Activated naive CD4-positive, alpha-beta T cell treated with anti-CD3 and anti-CD28 coated beads, Interleukin-2, amount 10 ng/mL, durations not matched to agents 7 days and 5 days (primary cell): ENCODE results near the gene PSMB8.
"Not testable (repeated sequence)": the region's sequence is repeated elsewhere in the genome, so short reads cannot be mapped to it uniquely, and the experiment has no call there.

Experiments
- CTCF ChIA-PET: fragments of 350-600 bp; sonication (Branson Sonifier 250); formaldehyde crosslinking; loops from one replicate; lab custom pipeline; 2021; ENCODE audit warnings: antibody characterized with exemption; lab: Charles Lee
- DNase-seq: peaks from one replicate; pipeline ENCODE4 v3.0.0-alpha.2; 2020
- H3K27ac Mint-ChIP-seq: one replicate; pipeline ENCODE4 v1.8.0; 2021; ENCODE audit warnings: mild to moderate bottlenecking, moderate library complexity, mixed read lengths
- H3K27me3 Mint-ChIP-seq: one replicate; pipeline ENCODE4 v1.8.0; 2021; ENCODE audit warnings: mild to moderate bottlenecking, mixed read lengths
- H3K36me3 Mint-ChIP-seq: one replicate; pipeline ENCODE4 v1.8.0; 2021; ENCODE audit warnings: mixed read lengths
- H3K4me1 Mint-ChIP-seq: one replicate; pipeline ENCODE4 v1.8.0; 2021; ENCODE audit warnings: mixed read lengths
- H3K4me3 Mint-ChIP-seq: one replicate; pipeline ENCODE4 v1.8.0; 2021; ENCODE audit warnings: mild to moderate bottlenecking, moderate library complexity, mixed read lengths
- H3K9me3 Mint-ChIP-seq: one replicate; pipeline ENCODE4 v1.8.0; 2021; ENCODE audit warnings: mixed read lengths

The PSMB8 gene

DNA sequence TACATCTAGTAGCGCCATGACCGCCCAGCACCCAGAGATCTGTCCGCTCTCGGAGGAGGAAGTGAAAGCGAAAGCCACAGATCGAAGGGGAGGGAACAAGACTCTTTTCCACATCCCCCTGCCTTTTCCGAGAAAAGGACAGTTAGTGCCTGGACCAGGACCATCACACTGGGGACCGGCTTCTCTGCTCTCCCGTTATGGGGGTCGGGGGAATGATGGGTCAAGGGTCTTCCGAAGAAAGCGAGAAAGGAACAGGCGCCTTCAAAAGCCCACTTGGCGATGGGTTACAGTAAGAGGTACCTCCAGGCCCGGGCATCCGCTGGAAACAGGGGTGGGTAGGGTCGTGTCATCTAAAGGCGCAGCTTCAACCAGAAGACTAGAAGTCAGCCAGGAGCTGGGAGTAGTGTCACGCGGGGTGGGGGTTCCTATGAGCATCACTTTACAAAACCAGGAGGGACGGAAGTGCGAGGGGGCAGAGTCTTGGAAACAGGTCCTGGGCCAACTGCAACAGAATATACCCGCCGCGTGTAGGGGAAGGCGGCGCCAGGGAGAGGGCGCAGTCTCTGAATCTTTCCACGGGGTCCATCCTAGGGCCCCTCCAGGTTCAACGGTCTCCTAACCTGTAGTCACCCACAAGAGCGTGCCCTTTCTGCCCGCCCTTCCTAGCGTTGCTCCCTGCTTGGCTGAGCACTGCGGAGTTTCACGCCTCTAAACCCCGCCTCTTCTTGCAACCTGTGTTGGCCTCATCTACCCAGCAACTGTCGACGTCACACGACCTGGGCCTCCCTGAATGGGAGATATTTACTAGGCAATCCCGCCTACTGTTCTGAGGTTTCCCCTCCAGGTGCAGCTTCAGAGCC, at the start of gene PSMB8:
Gene PSMB8 (minus strand): TSS at position 69 of the 860 bp plus-strand sequence. CDS start 51 bp downstream, at position 18.
- H3K27me3 Mint-ChIP-seq = no peaks in the 10 kb centered on the region
- peak within 1 kb of the TSS; percentile 100 for H3K27ac Mint-ChIP-seq
- H3K4me1 Mint-ChIP-seq = peaks cover 80% of the 10 kb centered on the region
- DNase-seq = peak; percentile 99
- no peaks in the 10 kb centered on the region for H3K9me3 Mint-ChIP-seq
- H3K36me3 Mint-ChIP-seq = peaks cover 85% of the 10 kb centered on the region
- peak within 1 kb of the TSS; percentile 98 for H3K4me3 Mint-ChIP-seq
- CTCF ChIA-PET = interaction anchor here (2.9 to 3.1 kb wide), 2 partner anchors 10 to 24 kb away, joined by 20 to 46 read pairs; partner anchors contain the start of genes PSMB9 and TAP1

GRCh38 chr6:32890831-32891230, 47.0 kb upstream of the PSMB8 start:
- CTCF ChIA-PET = interaction anchor here (1.3 kb wide), 1 partner anchor 64 kb away, joined by 4 read pairs; no protein-coding TSS in a partner anchor
- Mint-ChIP-seq H3K4me3 (no peak overlapping the region), H3K4me1 (peaks cover 24% of the 10 kb centered on the region), H3K9me3 (no peaks in the 10 kb centered on the region), H3K27me3 (peaks cover 25% of the 10 kb centered on the region), H3K36me3 (peaks cover 2% of the 10 kb centered on the region), H3K27ac (no peak overlapping the region)
- DNase-seq = no peak

- Mint-ChIP-seq H3K27me3 (peaks cover 25% of the 10 kb centered on the region), H3K4me3 (no peak overlapping the region), H3K36me3 (no peaks in the 10 kb centered on the region), H3K27ac (no peak overlapping the region), H3K4me1 (peaks cover 11% of the 10 kb centered on the region), H3K9me3 (no peaks in the 10 kb centered on the region)
- DNase-seq = no peak
- CTCF ChIA-PET = interaction anchor here (0.7 to 1.5 kb wide), 3 partner anchors 63 to 126 kb away, joined by 3 to 4 read pairs (median 3); partner anchors contain the start of gene HLA-DMA
Measured at GRCh38 chr6:32889533-32889932, 45.7 kb upstream of the PSMB8 start.

DNA sequence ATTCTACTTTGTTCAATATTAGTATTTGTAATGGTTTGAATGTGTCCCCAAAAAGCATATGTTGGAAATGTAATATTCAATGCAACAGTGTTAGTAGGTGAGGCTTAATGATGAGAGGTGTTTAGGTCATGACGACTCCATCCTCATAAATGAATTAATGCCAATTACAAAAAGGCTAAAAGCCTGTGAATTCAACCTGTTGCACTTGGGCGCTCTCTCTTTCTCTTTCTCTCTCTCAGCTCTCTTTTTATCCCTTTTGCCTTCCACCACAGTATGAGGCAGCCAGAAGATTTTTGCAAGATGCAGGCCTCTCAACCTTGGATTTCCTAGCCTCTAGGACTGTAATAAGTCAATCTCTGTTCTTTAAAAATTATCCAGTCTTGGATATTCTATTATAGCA, 44.7 kb upstream of the PSMB8 start:
- Mint-ChIP-seq H3K9me3 (no peaks in the 10 kb centered on the region), H3K36me3 (no peaks in the 10 kb centered on the region), H3K4me1 (peaks cover 4% of the 10 kb centered on the region), H3K4me3 (no peak overlapping the region), H3K27ac (no peak overlapping the region), H3K27me3 (peaks cover 30% of the 10 kb centered on the region)
- CTCF ChIA-PET = interaction anchor here (1.0 to 5.1 kb wide), 2 partner anchors 66 to 97 kb away, joined by 4 to 60 read pairs; no protein-coding TSS in a partner anchor
- DNase-seq = no peak

DNA sequence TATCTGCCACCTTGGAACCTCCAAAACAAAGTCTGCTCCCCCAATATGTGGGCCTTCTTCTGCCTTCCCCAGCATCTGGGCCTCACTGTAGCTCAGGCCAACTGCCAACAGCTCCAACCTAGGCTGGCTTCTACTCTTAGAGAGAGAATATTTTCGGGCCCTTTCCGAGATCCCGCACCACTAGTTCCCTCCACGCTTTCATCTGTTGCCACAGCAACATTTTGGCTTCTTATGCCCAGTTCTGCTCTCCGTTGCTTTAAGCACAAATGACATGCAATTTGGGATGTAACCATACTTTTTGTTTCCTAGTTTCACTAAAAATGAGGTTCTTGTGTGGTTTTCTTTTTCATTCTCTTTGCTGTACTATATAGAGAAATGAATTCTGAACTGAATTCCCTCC, 43.8 kb upstream of the PSMB8 start:
- no peak for DNase-seq
- Mint-ChIP-seq H3K9me3 (no peaks in the 10 kb centered on the region), H3K4me1 (no peaks in the 10 kb centered on the region), H3K4me3 (no peak overlapping the region), H3K27ac (no peak overlapping the region), H3K27me3 (peaks cover 30% of the 10 kb centered on the region), H3K36me3 (no peaks in the 10 kb centered on the region)
- CTCF ChIA-PET = interaction anchor here (2.3 to 5.1 kb wide), 2 partner anchors 66 to 98 kb away, joined by 16 to 60 read pairs; partner anchors contain the start of gene HLA-DMA

- Mint-ChIP-seq H3K4me3 (no peak overlapping the region), H3K36me3 (no peaks in the 10 kb centered on the region), H3K27me3 (peaks cover 29% of the 10 kb centered on the region), H3K4me1 (no peaks in the 10 kb centered on the region), H3K9me3 (no peaks in the 10 kb centered on the region), H3K27ac (no peak overlapping the region)
- DNase-seq = no peak
- CTCF ChIA-PET = interaction anchor here (0.8 to 5.1 kb wide), 11 partner anchors 10 to 263 kb away, joined by 3 to 60 read pairs (median 5); partner anchors contain the start of gene HLA-DMA
Measured at GRCh38 chr6:32886681-32887383, 43.0 kb upstream of the PSMB8 start.

- CTCF ChIA-PET = interaction anchor here (0.8 to 5.1 kb wide), 19 partner anchors 8 to 264 kb away, joined by 3 to 60 read pairs (median 4); partner anchors contain the start of gene HLA-DMA
Measured at GRCh38 chr6:32885698-32886286, 41.9 kb upstream of the PSMB8 start.

GRCh38 chr6:32883789-32884188, 39.9 kb upstream of the PSMB8 start:
- no peak overlapping the region for H3K27ac Mint-ChIP-seq
- H3K4me3 Mint-ChIP-seq = no peak overlapping the region
- CTCF ChIA-PET = interaction anchor here (1.0 to 5.1 kb wide), 3 partner anchors 64 to 101 kb away, joined by 3 to 60 read pairs (median 8); partner anchors contain the start of gene HLA-DMA
- no peaks in the 10 kb centered on the region for H3K4me1 Mint-ChIP-seq
- H3K9me3 Mint-ChIP-seq = no peaks in the 10 kb centered on the region
- H3K27me3 Mint-ChIP-seq = peaks cover 29% of the 10 kb centered on the region
- H3K36me3 Mint-ChIP-seq = peaks cover 5% of the 10 kb centered on the region
- no peak for DNase-seq

More at GRCh38 chr6:32885698-32886286, 41.9 kb upstream of the PSMB8 start:
- Mint-ChIP-seq H3K36me3 (no peaks in the 10 kb centered on the region), H3K27me3 (peaks cover 23% of the 10 kb centered on the region), H3K4me1 (no peaks in the 10 kb centered on the region), H3K9me3 (no peaks in the 10 kb centered on the region), H3K4me3 (no peak overlapping the region), H3K27ac (no peak overlapping the region)
- DNase-seq = no peak

DNA sequence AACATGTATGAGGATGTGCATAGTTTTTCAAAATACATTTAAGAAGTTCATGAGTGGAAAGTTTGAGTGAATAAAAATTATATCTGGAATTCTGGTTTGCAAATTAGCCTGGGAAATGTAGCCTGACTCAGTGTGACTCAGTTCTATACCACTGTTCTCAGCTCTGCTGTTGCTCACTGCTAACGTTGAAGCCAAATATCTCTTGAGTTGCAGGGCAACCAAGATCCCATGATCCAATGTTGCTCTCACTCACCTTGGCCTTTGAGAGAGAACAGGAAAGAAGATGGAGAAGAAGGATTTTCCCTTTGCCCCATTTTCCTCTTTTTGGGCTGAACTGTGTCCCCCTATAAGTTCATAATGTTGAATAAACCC, 39.0 kb upstream of the PSMB8 start:
- DNase-seq = no peak
- Mint-ChIP-seq H3K27me3 (peaks cover 26% of the 10 kb centered on the region), H3K9me3 (no peaks in the 10 kb centered on the region), H3K4me1 (no peaks in the 10 kb centered on the region), H3K4me3 (no peak overlapping the region), H3K27ac (no peak overlapping the region), H3K36me3 (peaks cover 5% of the 10 kb centered on the region)
- CTCF ChIA-PET = interaction anchor here (0.5 to 4.5 kb wide), 4 partner anchors 51 to 107 kb away, joined by 3 to 30 read pairs (median 6); partner anchors contain the start of gene HLA-DMA

DNA sequence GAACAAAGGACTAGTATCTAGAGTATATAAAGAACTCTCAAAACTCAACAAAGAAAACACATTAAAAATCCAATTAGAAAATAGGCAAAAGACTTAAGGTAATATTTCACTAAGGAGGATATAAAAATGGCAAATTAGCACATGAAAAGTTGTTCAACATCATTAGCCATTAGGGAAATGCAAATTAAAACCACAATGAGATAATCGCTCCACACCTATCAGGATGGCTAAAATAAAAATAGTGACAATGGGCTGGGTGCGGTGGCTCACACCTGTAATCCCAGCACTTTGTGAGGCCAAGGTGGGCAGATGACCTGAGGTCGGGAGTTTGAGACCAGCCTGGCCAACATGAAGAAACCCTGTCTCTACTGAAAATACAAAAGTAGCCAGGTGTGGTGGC, 37.1 kb upstream of the PSMB8 start:
- CTCF ChIA-PET = interaction anchor here (0.7 to 4.5 kb wide), 8 partner anchors 40 to 104 kb away, joined by 3 to 30 read pairs (median 4); partner anchors contain the start of gene HLA-DMA
- H3K27ac Mint-ChIP-seq, H3K4me3 Mint-ChIP-seq, H3K36me3 Mint-ChIP-seq, DNase-seq, H3K9me3 Mint-ChIP-seq, H3K4me1 Mint-ChIP-seq: not testable (repeated sequence)
- peaks cover 17% of the 10 kb centered on the region for H3K27me3 Mint-ChIP-seq

DNA sequence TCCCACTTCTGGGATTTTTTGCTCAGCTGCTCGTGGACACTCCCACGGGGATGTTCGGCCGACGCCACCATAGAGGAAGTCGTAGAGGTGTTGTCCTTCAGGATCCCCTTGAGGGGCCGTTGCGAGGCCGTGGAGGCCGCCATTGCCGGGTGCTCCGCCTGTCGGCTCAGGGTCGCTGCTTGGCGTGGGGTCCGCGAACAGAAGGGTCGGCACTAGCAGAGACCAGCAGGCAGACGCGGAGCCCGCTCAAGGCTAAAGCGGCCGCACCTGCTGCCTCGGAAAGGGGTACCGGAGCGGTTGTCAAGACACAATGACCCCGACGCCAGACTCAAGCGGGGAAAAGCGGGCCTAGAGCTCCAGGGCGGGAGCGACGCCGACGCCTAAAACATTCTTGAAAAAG, 35.8 kb upstream of the PSMB8 start:
- Mint-ChIP-seq H3K27ac (no peak overlapping the region), H3K4me1 (no peaks in the 10 kb centered on the region), H3K36me3 (peaks cover 7% of the 10 kb centered on the region), H3K27me3 (peaks cover 17% of the 10 kb centered on the region), H3K9me3 (no peaks in the 10 kb centered on the region), H3K4me3 (no peak overlapping the region)
- CTCF ChIA-PET = interaction anchor here (0.8 to 4.5 kb wide), 4 partner anchors 10 to 105 kb away, joined by 3 to 30 read pairs (median 4); partner anchors contain the start of genes HLA-DMA and TAP2
- DNase-seq = no peak

- Mint-ChIP-seq H3K4me1 (no peaks in the 10 kb centered on the region), H3K9me3 (no peaks in the 10 kb centered on the region), H3K36me3 (peaks cover 7% of the 10 kb centered on the region), H3K27me3 (peaks cover 16% of the 10 kb centered on the region), H3K4me3 (no peak overlapping the region), H3K27ac (no peak overlapping the region)
- CTCF ChIA-PET = interaction anchor here (0.8 to 2.4 kb wide), 5 partner anchors 8 to 108 kb away, joined by 3 to 10 read pairs (median 4); partner anchors contain the start of gene TAP2
- no peak for DNase-seq
Measured at GRCh38 chr6:32876603-32877002, 32.8 kb upstream of the PSMB8 start.

DNA sequence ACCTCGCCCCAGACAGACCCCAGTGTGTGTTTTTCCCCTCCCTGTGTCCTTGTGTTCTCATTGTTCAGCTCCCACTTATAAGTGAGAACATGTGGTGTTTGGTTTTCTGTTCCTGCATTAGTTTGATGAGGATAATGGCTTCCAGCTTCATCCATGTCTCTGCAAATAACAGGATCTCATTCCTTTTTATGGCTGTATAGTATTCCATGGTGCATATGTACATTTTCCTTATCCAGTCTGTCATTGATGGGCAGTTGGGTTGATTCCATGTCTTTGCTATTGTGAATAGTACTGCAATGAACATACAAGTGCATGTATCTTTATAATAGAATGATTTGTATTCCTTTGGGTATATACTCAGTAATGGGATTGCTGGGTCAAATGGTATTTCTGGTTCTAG, 30.1 kb upstream of the PSMB8 start:
- H3K36me3 Mint-ChIP-seq, DNase-seq, H3K4me3 Mint-ChIP-seq, H3K4me1 Mint-ChIP-seq, H3K9me3 Mint-ChIP-seq, H3K27ac Mint-ChIP-seq: not testable (repeated sequence)
- CTCF ChIA-PET = interaction anchor here (0.6 to 1.6 kb wide), 2 partner anchors 36 to 87 kb away, joined by 3 to 4 read pairs; partner anchors contain the start of gene TAP2
- peaks cover 16% of the 10 kb centered on the region for H3K27me3 Mint-ChIP-seq
